Measurements from ENCODE around the gene CDC42BPB. TPM values are rescaled to one million over a fixed set of nuclear protein-coding genes. Genes with fewer than 3 reads are reported as not detected.

CDC42BPB gene
- total and polyA plus RNA-seq, 2 of the 4 experiments (the other 2 are of a cell fraction) = 49.1 to 81.4 TPM

GRCh38 chr14:102911541-102911951 lies 145.8 kb downstream of the CDC42BPB start:
- no peak overlapping the region for H3K4me3 ChIP-seq (ENCODE audit: insufficient read depth, low read depth, low read length)
- in situ Hi-C loops (cut with MboI; ENCODE audit: low sequenced_read_pairs) = loop anchor here (10.0 kb wide), 2 partner anchors 137 to 217 kb away; partner anchors contain the start of gene TRAF3
- H3K56ac ChIP-seq (ENCODE audit: extremely low read depth, insufficient read depth, low read length) = no peak overlapping the region
- no peak overlapping the region for H3K4ac ChIP-seq (ENCODE audit: low read depth, low read length)
- dilution Hi-C loops (cut with HindIII; ENCODE audit: low sequenced_read_pairs, unreplicated experiment) = no loop called here
- H3K14ac ChIP-seq (replicated peaks; ENCODE audit: low read depth, low read length) = no peak overlapping the region
- H2BK5ac ChIP-seq (ENCODE audit: low read depth, low read length, poor library complexity, severe bottlenecking) = no peak overlapping the region
- ChIA-PET POLR2A (ENCODE audit: unreplicated experiment) (no interaction called here), CTCF (no interaction called here)
- H3K36me3 ChIP-seq (ENCODE audit: control insufficient read depth, insufficient read depth, low read length) = peaks cover 5% of the 10 kb centered on the region
- H2AK5ac ChIP-seq (ENCODE audit: low read depth, low read length) = 0 out of 2 replicates have a peak overlapping the region, but pooled peaks have one; percentile 28
- no peak overlapping the region for H4K91ac ChIP-seq (ENCODE audit: insufficient read depth, low read depth, low read length)
- BruUV-seq (replicated peaks) = no TSS peak
- ATAC-seq (ENCODE audit: low read depth) (no peak), DNase-seq (no peak)
- intact Hi-C loops (cut with micrococcal nuclease) = loop anchor here (10.0 kb wide), 1 partner anchor 317 kb away; the partner anchor contains the start of gene RCOR1
- H2BK20ac ChIP-seq (ENCODE audit: low read depth, low read length) = no peak overlapping the region
- no peaks in the 10 kb centered on the region for H3K9me3 ChIP-seq (ENCODE audit: control insufficient read depth, insufficient read depth, low read length)
- H3K4me2 ChIP-seq (ENCODE audit: low read depth, low read length) = no peak overlapping the region
- H3K27ac ChIP-seq (ENCODE audit: insufficient read depth, low read length) = no peak overlapping the region
- TF ChIP-seq RFX5 (IDR thresholded peaks at IDR 0.05; ENCODE audit: low read depth, low read length) = no peak
- no peak for TF ChIP-seq FOS (IDR thresholded peaks at IDR 0.05; ENCODE audit: low read depth, low read length)
- no peak for TF ChIP-seq MXI1 (IDR thresholded peaks at IDR 0.05; ENCODE audit: borderline replicate concordance, low read depth, low read length)
- TF ChIP-seq MAZ (IDR thresholded peaks at IDR 0.05; ENCODE audit: borderline replicate concordance, low read depth, low read length) = no peak
- TF ChIP-seq RAD21 (IDR thresholded peaks at IDR 0.05; ENCODE audit: low read length) = no peak
- no peak for TF ChIP-seq MAFK (IDR thresholded peaks at IDR 0.05; ENCODE audit: low read depth, low read length)
- TF ChIP-seq, protein P1, sequence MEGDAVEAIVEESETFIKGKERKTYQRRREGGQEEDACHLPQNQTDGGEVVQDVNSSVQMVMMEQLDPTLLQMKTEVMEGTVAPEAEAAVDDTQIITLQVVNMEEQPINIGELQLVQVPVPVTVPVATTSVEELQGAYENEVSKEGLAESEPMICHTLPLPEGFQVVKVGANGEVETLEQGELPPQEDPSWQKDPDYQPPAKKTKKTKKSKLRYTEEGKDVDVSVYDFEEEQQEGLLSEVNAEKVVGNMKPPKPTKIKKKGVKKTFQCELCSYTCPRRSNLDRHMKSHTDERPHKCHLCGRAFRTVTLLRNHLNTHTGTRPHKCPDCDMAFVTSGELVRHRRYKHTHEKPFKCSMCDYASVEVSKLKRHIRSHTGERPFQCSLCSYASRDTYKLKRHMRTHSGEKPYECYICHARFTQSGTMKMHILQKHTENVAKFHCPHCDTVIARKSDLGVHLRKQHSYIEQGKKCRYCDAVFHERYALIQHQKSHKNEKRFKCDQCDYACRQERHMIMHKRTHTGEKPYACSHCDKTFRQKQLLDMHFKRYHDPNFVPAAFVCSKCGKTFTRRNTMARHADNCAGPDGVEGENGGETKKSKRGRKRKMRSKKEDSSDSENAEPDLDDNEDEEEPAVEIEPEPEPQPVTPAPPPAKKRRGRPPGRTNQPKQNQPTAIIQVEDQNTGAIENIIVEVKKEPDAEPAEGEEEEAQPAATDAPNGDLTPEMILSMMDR (conservative IDR thresholded peaks at IDR 0.05; ENCODE audit: low read depth, low read length) = no peak
- no peak for TF ChIP-seq BHLHE40 (IDR thresholded peaks at IDR 0.05; ENCODE audit: low read depth, low read length)
- no peak for TF ChIP-seq CHD1 (IDR thresholded peaks at IDR 0.05; ENCODE audit: low read depth, low read length)
- no peak for TF ChIP-seq POLR2A (IDR thresholded peaks at IDR 0.05; ENCODE audit: low read depth, low read length)
- no peak for TF ChIP-seq SMC3 (IDR thresholded peaks at IDR 0.05; ENCODE audit: low read depth, low read length)
- TF ChIP-seq ELK1 (IDR thresholded peaks at IDR 0.05; ENCODE audit: borderline replicate concordance, low read depth, low read length) = no peak
- TF ChIP-seq CEBPB (IDR thresholded peaks at IDR 0.05; ENCODE audit: low read depth, low read length) = no peak
- TF ChIP-seq USF2 (IDR thresholded peaks at IDR 0.05; ENCODE audit: low read depth, low read length) = no peak
- no peak for TF ChIP-seq NFE2L2 (IDR thresholded peaks at IDR 0.05; ENCODE audit: low read depth, low read length)
- H3K9ac ChIP-seq (ENCODE audit: low read depth, low read length) = no peak overlapping the region
- H3K79me1 ChIP-seq (ENCODE audit: low read depth in 1 of 2, low read length in 2 of 2) = no peaks in the 10 kb centered on the region
- 0 out of 2 replicates have a peak, but pooled peaks cover 2% of the 10 kb centered on the region for H3K9me1 ChIP-seq (ENCODE audit: insufficient read depth, low read length)
- H2AK9ac ChIP-seq (replicated peaks; ENCODE audit: low read depth, low read length, poor library complexity) = no peak overlapping the region
- peak overlapping the region; percentile 43 for H2AFZ ChIP-seq (replicated peaks; ENCODE audit: low read length, poor library complexity)
- no peak overlapping the region for H3K23ac ChIP-seq (ENCODE audit: low read depth, low read length)
- no peaks in the 10 kb centered on the region; the same call in 1 of the 2 replicates for H4K20me1 ChIP-seq (ENCODE audit: insufficient read depth, low read length)
- H3K27me3 ChIP-seq (ENCODE audit: control insufficient read depth, insufficient read depth, low read length) = no peaks in the 10 kb centered on the region
- H4K5ac ChIP-seq (ENCODE audit: low read depth, low read length) = no peak overlapping the region
- 70% methylated on average over 14 of the region's 19 CpGs; no CpG with 5 or more reads in 1 of the 2 experiments for WGBS, 2 experiments (ENCODE audit: extremely low coverage in 2 of 2, insufficient read length in 1 of 2)
- H2BK15ac ChIP-seq (ENCODE audit: low read depth, low read length) = no peak overlapping the region
- no peak overlapping the region for H2BK120ac ChIP-seq (ENCODE audit: low read depth, low read length)
- H4K8ac ChIP-seq (ENCODE audit: low read depth in 2 of 2, low read length in 2 of 2) = no peak overlapping the region
- H3K18ac ChIP-seq (ENCODE audit: low read depth, low read length) = no peak overlapping the region
- H3K4me1 ChIP-seq (ENCODE audit: control insufficient read depth, insufficient read depth, low read length) = no peaks in the 10 kb centered on the region
